K562 (cell line): ENCODE results near the gene CHDH. TPM values are rescaled to one million over a fixed set of nuclear protein-coding genes. Genes with fewer than 3 reads are reported as not detected.

ENCODE experiments used
- CHD7 ChIP-seq: fragments of 200-600 bp; sonication (generic); IDR thresholded peaks from one replicate; pipeline ENCODE4 v1.6.1; 2012; ENCODE audit warnings: mild to moderate bottlenecking, low read depth, low read length, inconsistent platforms
- CTBP1 ChIP-seq: fragments of 450-650 bp; IDR thresholded peaks from 2 replicates; pipeline ENCODE4 v1.6.1; 2016; ENCODE audit warnings: borderline replicate concordance
- EP400 ChIP-seq: fragments of 450-650 bp; IDR thresholded peaks from 2 replicates; pipeline ENCODE4 v1.6.1; 2017; ENCODE audit warnings: antibody characterized with exemption, mild to moderate bottlenecking, moderate library complexity
- HOXB6 ChIP-seq: fragments of 250-450 bp; sonication (Bioruptor Pico); IDR thresholded peaks from 2 replicates; pipeline ENCODE4 v1.5.1; 2022; ENCODE audit warnings: mild to moderate bottlenecking, borderline replicate concordance
- ID3 ChIP-seq, 2 experiments: fragments of 250-450 bp in 1 of 2; fragments of 450-650 bp in 1 of 2; sonication (Bioruptor Pico) in 1 of 2; IDR thresholded peaks; 2 replicates each; pipeline versions ENCODE4 v1.6.1 to v1.8.0; 2016 to 2021; ENCODE audit warnings: mild to moderate bottlenecking in 2 of 2, moderate library complexity in 2 of 2, missing compliant biosample characterization in 1 of 2, missing genetic modification characterization in 1 of 2
- MTA3 ChIP-seq: fragments of 450-650 bp; formaldehyde crosslinking; IDR thresholded peaks from 2 replicates; pipeline ENCODE4 v1.6.1; 2017; ENCODE audit warnings: mild to moderate bottlenecking, borderline replicate concordance
- NFIX ChIP-seq: fragments of 250-450 bp; sonication (Bioruptor Pico); IDR thresholded peaks from 2 replicates; pipeline ENCODE4 v1.4.0; 2020; ENCODE audit warnings: low read depth, mild to moderate bottlenecking, moderate library complexity
- POLR2AphosphoS5 ChIP-seq: IDR thresholded peaks from 2 replicates; pipeline ENCODE4 v1.6.1; 2011; ENCODE audit warnings: mild to moderate bottlenecking, low read depth, low read length, moderate library complexity; ENCODE audit not compliant: control insufficient read depth, insufficient read depth
- RBFOX2 ChIP-seq: fragments of 200-400 bp; formaldehyde crosslinking; IDR thresholded peaks from 2 replicates; pipeline ENCODE4 v1.6.1; 2017; ENCODE audit warnings: low read depth, mild to moderate bottlenecking, low read length, moderate library complexity
- TCF7L2 ChIP-seq: fragments of 150-350 bp; IDR thresholded peaks from 2 replicates; pipeline ENCODE4 v1.6.1; 2016; ENCODE audit warnings: low read depth, mild to moderate bottlenecking, low read length, moderate library complexity
- YY1 ChIP-seq, 3 experiments: IDR thresholded peaks; 2 replicates each; pipeline ENCODE4 v1.6.1; 2011; ENCODE audit warnings: low read length in 2 of 3, mild to moderate bottlenecking in 2 of 3, moderate library complexity in 2 of 3, borderline replicate concordance in 1 of 3, control low read depth in 1 of 3, low read depth in 1 of 3; ENCODE audit not compliant: insufficient read depth in 3 of 3, insufficient replicate concordance in 2 of 3, control insufficient read depth in 1 of 3, insufficient read length in 1 of 3; ENCODE audit errors: extremely low read depth in 1 of 3
- ZNF133 ChIP-seq: fragments of 250-450 bp; sonication (Bioruptor Pico); IDR thresholded peaks from 2 replicates; pipeline ENCODE4 v1.4.0; 2020; ENCODE audit warnings: mild to moderate bottlenecking
- ZNF239 ChIP-seq: fragments of 250-450 bp; sonication (Bioruptor Pico); IDR thresholded peaks from 2 replicates; pipeline ENCODE4 v1.4.0; 2020; ENCODE audit warnings: mild to moderate bottlenecking
- ZNF436 ChIP-seq: fragments of 250-450, 450-650 bp; sonication (Bioruptor Pico); formaldehyde crosslinking; IDR thresholded peaks from 2 replicates; pipeline ENCODE4 v1.7.0; 2020; ENCODE audit warnings: mild to moderate bottlenecking
- polyA plus RNA-seq, 8 experiments: library from polyadenylated mRNA; depleted of rRNA in 4 of 8; stranded (reverse) in 5 of 8; unstranded in 3 of 8; fragments of >200 nt; fragmentation: Nextera tagmentation in 2 of 8; fragmentation: Illumina TruSeq in 1 of 8; extraction: Ambion mirVana in 2 of 8; extraction: Trizol in 1 of 8; gene quantifications; 2 replicates each; pipeline versions ENCODE4 v1.2.1 to v1.2.3, GENCODE V29; 2011 to 2014; ENCODE audit warnings: inconsistent platforms in 1 of 8, missing spikeins in 1 of 8
- total RNA-seq, 7 experiments: library from RNA; depleted of rRNA in 6 of 7; stranded (reverse); fragments of >200 nt in 6 of 7; fragmentation: Illumina TruSeq in 2 of 7; extraction: Trizol in 2 of 7; gene quantifications; 2 replicates each; pipeline versions ENCODE4 v1.2.1 to v1.2.3, GENCODE V29; 2011 to 2021; ENCODE audit warnings: low replicate concordance in 1 of 7

CHDH gene
- total and polyA plus RNA-seq, 9 of the 15 experiments (the other 6 are each of a cell fraction or from before 2014, with no cell fraction given) = 0.06 to 1.9 (median 0.46) TPM

- TF ChIP-seq ID3 (CRISPR knock-in tag; IDR thresholded peaks at IDR 0.05) (no peak), ID3 (tag; IDR thresholded peaks at IDR 0.05) (no peak), YY1 (IDR thresholded peaks at IDR 0.05; ENCODE audit: borderline replicate concordance in 1 of 3, control insufficient read depth in 1 of 3, extremely low read depth in 1 of 3, insufficient read depth in 3 of 3, insufficient read length in 1 of 3, insufficient replicate concordance in 2 of 3, low read depth in 1 of 3, low read length in 2 of 3) (peak in 1 of 3 experiments; percentile 46), TCF7L2 (no peak), NFIX (CRISPR knock-in tag) (no peak), EP400 (peak; percentile 84), ZNF133 (CRISPR knock-in tag) (no peak), MTA3 (peak; percentile 69; the same call in 1 of the 2 replicates), CTBP1 (no peak; the same call in 1 of the 2 replicates), HOXB6 (CRISPR knock-in tag) (no peak), ZNF239 (no peak), POLR2AphosphoS5 (peak; percentile 79), RBFOX2 (peak; percentile 96), ZNF436 (CRISPR knock-in tag) (no peak), CHD7 (no peak)
Observed at GRCh38 chr3:53891497-53892285, 45.5 kb upstream of the CHDH start, which contains the start of gene SELENOK (continued).
